Hematopoietic multipotent progenitor cell treated with erythropoietin and hydrocortisone succinate and interleukin-3 and kit ligand, for 15 days (in vitro differentiated cells): ENCODE data around the gene AR.
"Not testable (repeated sequence)": the region's sequence is repeated elsewhere in the genome, so short reads cannot be mapped to it uniquely, and the experiment has no call there.

Source experiments
- DNase-seq: peaks from one replicate; pipeline ENCODE4 v3.0.0-alpha.2; 2015; ENCODE audit warnings: low spot score

Gene AR

DNA sequence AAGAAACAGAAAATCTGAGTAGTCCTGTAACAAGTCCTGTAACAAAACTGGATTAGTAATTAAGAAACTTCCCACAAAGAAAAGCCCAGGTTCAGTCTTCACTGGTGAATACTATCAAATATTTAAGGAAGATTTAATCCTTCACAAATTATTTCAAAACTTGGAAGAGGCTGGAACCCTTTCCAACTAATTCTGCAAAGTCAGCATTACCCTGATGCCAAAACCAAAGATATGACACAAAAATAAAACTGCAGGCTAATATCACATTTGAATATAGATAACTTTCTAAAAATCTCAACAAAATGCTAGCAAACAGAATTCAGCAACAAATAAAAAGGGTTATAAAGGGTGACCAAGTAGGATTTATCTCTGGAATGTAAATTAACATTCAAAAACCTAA, 80.5 kb downstream of the AR start:
- DNase-seq: no peak

DNA sequence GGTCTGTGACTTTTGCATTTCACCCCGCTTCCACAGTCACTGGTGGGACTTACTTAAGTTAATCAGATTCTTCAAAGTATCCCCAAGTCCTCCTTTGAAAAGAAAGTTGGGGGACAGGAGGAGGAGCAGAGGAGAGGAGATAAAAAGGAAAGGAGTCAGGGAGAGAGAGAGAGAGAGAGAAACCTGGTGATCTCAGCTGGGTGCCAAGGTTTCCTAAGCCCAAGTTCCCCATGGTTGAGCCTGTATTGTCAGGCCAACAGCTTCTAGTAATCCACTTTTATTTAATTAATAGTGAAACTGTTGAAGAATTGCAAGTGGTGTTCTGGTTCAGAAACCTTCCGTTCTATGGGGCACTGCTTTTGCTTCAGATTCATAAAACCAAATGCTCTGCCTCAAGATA, 91.6 kb downstream of the AR start:
- DNase-seq: no peak

GRCh38 chrX:67636532-67636931, 92.7 kb downstream of the AR start:
- DNase-seq: no peak

- DNase-seq: not testable (repeated sequence)
Observed at GRCh38 chrX:67637293-67637692, 93.5 kb downstream of the AR start.

DNA sequence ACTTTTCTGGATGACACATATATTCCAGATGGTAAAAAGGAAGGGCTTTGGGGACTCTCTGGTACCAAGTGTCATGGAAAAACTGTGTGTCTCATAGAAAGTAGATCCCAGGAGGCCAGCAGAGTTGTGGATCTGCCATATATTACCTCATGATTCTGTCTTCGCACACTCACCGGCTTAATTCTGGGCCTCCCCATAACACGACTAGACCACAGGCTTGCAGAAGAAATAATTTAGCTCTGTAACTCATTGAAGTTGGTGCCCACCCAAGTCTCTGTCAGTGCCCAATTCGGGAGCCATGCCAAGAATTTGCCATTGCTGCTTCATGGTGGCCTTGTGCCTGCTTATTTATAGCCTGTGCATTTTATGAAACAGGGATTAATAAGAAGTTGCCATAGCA, 104.5 kb downstream of the AR start:
- no peak for DNase-seq

- no peak for DNase-seq
Observed at GRCh38 chrX:67651437-67652142, 107.8 kb downstream of the AR start.

GRCh38 chrX:67652543-67652942, 108.7 kb downstream of the AR start:
- no peak for DNase-seq

- DNase-seq: no peak
Observed at GRCh38 chrX:67654301-67654700, 110.5 kb downstream of the AR start.

GRCh38 chrX:67665583-67665982, 121.8 kb downstream of the AR start:
- no peak for DNase-seq

DNA sequence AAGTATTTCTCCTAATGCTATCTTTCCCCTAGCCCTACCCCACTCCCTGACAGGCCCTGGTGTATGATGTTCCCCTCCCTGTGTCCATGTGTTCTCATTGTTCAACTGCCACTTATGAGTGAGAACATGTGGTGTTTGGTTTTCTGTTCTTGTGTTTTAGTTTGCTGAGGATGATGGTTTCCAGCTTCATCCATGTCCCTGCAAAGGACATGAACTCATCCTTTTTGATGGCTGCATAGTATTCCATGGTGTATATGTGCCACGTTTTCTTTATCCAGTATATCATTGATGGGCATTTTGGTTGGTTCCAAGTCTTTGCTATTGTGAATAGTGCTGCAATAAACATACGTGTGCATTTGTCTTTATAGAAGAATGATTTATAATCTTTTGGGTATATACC, 126.9 kb downstream of the AR start:
- not testable (repeated sequence) for DNase-seq

GRCh38 chrX:67673741-67674274, 130.0 kb downstream of the AR start:
- no peak for DNase-seq

DNA sequence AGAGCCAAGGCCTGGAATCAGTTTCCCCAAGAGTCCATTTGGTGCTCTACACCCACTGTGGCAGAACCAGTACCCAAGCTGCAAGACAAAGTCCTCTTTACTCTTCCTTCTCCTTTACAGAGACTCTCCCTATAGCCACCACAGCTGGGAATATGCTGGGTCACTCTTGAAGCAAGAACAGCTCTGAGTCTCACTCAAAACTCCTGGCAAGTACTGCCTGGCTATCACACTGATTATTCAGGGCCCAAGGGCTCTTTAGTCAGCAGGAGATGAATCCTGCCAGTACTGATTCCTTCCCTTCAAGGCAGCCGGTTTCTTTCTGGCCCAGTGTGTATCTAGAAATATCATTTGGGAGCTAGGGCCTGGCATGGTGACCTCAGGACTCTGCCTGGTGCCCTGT, 130.9 kb downstream of the AR start:
- no peak for DNase-seq

DNA sequence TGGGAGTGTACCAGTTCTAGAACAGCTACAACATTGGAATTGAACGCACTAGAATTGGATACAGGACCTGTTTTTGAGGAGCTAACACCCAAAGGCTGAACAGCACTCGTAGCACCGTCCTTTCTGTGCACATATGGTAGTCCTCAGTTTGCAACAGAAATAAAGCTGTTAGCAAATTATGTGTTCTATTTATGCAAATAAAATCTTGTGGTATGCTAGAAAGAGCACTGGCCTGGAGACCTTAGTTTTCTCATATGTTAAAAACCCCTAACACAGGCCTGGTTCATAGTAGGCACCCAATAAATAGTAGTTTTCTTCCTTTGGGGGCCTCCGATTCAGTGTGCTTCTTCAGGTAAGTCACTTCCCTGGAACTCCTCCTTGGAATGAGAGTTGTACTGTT, 140.3 kb downstream of the AR start:
- no peak for DNase-seq

DNA sequence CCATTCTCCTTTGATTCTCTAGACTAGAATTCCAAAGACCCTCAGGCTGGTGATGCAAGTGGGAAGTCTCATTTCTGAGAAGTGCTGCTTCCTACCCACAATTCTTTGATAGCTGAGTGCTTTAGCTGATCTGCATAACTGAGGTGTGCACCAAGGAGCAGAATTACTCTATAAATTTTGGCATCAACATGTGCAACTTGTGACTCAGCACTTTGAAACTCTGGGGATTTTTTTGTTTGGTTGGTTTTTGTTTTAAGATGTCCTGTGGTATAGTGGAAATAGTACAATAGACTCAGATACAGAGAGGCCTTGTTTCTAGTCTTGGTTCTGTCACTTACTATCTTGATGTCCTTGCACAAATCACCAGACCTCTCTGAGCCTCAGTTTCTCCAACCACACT, 148.4 kb downstream of the AR start:
- no peak for DNase-seq

DNA sequence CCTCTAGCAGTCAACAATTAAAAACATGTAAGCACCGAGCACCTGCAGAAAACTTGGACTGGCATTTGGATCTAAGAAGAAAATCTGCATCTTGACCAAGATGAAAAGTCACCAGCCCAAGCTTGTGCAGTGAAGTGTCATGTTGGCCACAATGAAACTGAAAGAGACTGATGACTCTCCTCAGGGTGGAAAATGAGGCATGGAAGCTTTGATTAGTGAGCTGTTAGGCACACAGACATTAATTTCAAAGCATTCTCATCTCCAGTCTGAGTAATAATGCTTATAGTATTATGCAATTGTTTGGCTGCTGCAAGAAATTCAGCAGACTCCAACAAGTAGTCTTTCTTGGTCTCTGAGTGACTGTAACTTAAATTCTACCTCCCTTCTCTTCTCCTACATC, 150.1 kb downstream of the AR start:
- DNase-seq: no peak

GRCh38 chrX:67697452-67697851, 153.6 kb downstream of the AR start:
- no peak for DNase-seq

- DNase-seq: no peak
Observed at GRCh38 chrX:67700602-67701001, 156.8 kb downstream of the AR start.

DNA sequence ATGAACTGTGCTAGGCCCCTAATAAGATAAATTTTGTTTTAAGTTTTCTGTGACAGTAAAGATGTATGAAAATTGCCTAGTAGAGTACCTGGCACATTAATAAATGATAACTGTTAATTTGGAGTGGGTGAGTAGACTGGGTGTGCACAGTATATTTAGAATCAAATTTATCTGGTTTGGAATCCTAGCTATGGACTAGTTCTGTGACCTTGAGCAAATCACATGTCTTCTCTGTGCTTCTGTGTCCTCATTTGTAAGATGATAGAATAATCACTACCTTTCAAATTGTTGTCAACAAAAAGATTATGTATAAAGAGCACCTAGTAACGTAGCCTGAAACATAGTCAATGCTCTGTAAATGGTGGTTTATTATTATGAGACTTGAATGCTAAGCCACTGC, 170.2 kb downstream of the AR start:
- no peak for DNase-seq

GRCh38 chrX:67717571-67717970, 173.8 kb downstream of the AR start:
- no peak for DNase-seq

- no peak for DNase-seq
Observed at GRCh38 chrX:67718926-67719325, 175.1 kb downstream of the AR start.

DNA sequence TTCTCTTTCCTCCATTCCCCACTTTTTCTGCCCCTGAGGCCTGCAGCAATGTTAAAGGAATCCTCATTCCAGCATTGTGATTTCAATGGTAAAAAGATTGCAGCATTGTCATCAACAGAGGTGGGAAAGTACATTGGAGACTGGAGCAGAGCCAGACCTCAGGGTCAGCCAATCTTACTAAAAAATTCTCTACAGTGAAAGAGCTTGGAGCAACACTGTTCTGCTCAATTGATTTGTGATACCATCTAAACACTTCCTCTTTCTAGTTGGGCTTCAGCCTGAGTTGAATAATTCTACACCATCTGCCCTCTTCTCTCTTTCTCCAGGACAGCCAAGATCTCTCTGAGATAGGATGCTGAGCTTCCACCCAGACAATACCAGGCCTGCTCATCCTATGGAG, 176.5 kb downstream of the AR start:
- no peak for DNase-seq

GRCh38 chrX:67721321-67721720, 177.5 kb downstream of the AR start:
- no peak for DNase-seq

DNA sequence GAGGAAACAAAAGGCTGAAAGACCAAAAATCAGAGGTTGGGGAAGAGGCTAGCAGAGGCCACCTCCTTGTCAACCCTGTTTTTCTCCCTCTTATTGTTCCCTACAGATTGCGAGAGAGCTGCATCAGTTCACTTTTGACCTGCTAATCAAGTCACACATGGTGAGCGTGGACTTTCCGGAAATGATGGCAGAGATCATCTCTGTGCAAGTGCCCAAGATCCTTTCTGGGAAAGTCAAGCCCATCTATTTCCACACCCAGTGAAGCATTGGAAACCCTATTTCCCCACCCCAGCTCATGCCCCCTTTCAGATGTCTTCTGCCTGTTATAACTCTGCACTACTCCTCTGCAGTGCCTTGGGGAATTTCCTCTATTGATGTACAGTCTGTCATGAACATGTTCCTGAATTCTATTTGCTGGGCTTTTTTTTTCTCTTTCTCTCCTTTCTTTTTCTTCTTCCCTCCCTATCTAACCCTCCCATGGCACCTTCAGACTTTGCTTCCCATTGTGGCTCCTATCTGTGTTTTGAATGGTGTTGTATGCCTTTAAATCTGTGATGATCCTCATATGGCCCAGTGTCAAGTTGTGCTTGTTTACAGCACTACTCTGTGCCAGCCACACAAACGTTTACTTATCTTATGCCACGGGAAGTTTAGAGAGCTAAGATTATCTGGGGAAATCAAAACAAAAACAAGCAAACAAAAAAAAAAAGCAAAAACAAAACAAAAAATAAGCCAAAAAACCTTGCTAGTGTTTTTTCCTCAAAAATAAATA, 179.9 kb downstream of the AR start:
- DNase-seq: no peak
